ENCODE results near the gene CYP2B6.
"Not testable (repeated sequence)": the region's sequence is repeated elsewhere in the genome, so short reads cannot be mapped to it uniquely, and the experiment has no call there.

DNA sequence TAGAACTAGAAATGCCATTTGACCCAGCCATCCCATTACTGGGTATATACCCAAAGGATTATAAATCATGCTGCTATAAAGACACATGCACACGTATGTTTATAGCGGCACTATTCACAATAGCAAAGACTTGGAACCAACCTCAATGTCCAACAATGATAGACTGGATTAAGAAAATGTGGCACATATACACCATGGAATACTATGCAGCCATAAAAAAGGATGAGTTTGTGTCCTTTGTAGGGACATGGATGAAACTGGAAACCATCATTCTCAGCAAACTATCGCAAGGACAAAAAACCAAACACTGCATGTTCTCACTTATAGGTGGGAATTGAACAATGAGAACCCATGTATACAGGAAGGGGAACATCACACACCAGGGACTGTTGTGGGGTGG lies 23.0 kb upstream of the CYP2B6 start:
- TF ChIP-seq, protein P1, sequence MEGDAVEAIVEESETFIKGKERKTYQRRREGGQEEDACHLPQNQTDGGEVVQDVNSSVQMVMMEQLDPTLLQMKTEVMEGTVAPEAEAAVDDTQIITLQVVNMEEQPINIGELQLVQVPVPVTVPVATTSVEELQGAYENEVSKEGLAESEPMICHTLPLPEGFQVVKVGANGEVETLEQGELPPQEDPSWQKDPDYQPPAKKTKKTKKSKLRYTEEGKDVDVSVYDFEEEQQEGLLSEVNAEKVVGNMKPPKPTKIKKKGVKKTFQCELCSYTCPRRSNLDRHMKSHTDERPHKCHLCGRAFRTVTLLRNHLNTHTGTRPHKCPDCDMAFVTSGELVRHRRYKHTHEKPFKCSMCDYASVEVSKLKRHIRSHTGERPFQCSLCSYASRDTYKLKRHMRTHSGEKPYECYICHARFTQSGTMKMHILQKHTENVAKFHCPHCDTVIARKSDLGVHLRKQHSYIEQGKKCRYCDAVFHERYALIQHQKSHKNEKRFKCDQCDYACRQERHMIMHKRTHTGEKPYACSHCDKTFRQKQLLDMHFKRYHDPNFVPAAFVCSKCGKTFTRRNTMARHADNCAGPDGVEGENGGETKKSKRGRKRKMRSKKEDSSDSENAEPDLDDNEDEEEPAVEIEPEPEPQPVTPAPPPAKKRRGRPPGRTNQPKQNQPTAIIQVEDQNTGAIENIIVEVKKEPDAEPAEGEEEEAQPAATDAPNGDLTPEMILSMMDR (IDR thresholded peaks at IDR 0.05) = not testable (repeated sequence)
- not testable (repeated sequence) for TF ChIP-seq POLR2A (IDR thresholded peaks at IDR 0.05)
